C4-2B (cell line): Measurements from ENCODE around the gene PTTG1.

Experiments
- H3K27ac ChIP-seq: fragments of 450-650 bp; 2 replicates; pipeline ENCODE4 v1.5.1; 2017
- ZFX ChIP-seq: fragments of 450-650 bp; IDR thresholded peaks from 2 replicates; pipeline ENCODE4 v1.6.1; 2017
- TF ChIP-seq, protein P1 (sequence below): fragments of 450-650 bp; conservative IDR thresholded peaks from 2 replicates; pipeline ENCODE4 v1.5.1; 2017; ENCODE audit warnings: mild to moderate bottlenecking

PTTG1 gene

DNA sequence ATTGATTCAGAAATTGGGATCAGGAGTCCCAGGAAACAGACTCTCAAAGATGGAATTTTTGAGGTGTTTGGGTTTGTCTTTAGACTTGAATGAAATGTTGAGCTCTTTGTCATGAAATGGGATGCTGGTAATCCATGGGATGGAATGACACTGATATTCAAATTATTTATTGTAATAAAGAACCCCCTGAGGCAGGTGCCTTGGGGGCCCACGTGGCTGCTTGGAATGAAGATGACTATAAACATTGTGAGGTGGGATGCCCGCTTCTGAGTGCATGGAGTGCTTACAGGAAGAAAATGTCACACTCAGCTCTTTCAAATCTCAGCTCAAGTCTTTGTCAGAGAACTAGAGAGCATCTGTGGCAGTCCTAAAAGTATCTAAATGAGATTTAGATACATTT, 41.6 kb upstream of the PTTG1 start:
- no peak overlapping the region for H3K27ac ChIP-seq
- no peak for TF ChIP-seq ZFX
- TF ChIP-seq, protein P1, sequence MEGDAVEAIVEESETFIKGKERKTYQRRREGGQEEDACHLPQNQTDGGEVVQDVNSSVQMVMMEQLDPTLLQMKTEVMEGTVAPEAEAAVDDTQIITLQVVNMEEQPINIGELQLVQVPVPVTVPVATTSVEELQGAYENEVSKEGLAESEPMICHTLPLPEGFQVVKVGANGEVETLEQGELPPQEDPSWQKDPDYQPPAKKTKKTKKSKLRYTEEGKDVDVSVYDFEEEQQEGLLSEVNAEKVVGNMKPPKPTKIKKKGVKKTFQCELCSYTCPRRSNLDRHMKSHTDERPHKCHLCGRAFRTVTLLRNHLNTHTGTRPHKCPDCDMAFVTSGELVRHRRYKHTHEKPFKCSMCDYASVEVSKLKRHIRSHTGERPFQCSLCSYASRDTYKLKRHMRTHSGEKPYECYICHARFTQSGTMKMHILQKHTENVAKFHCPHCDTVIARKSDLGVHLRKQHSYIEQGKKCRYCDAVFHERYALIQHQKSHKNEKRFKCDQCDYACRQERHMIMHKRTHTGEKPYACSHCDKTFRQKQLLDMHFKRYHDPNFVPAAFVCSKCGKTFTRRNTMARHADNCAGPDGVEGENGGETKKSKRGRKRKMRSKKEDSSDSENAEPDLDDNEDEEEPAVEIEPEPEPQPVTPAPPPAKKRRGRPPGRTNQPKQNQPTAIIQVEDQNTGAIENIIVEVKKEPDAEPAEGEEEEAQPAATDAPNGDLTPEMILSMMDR: no peak

DNA sequence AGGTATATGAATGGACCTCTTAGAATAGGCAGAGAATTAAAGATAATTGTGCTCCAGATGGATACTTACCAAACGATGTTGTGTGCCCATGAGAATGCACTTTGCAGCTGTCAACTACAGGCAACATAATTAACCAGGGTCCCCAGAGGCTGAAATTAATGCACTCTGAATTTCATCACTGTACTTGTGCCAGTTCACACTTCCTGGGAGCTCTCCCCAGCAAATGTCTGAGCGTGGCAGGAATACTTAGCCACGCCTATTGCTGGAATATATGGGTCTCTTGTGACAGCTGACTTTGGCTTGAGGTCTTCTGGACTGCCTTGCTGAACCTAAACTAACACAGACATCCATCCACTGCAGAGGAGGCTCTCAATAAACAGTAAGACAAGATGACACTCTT, 39.3 kb upstream of the PTTG1 start:
- H3K27ac ChIP-seq: no peak overlapping the region

DNA sequence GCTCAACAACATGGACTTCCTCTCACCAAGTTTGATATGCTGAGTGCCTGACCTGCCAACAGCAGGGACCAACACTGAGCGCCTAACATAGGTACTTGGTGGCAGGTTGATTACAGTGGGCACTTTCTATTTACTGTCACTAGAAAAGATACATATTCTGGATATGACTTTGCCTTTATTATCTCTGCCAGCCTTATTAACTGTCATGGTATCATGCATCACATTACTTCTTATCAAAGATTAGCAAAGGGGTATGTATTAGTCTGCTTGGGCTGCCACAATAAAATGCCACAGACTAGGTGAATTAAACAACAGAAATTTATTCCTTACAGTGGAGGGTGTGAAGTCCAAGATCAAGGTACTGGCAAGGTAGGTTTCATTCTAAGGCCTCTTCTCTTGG, 37.0 kb upstream of the PTTG1 start:
- H3K27ac ChIP-seq: no peak overlapping the region
- TF ChIP-seq ZFX: no peak
- TF ChIP-seq, protein P1: no peak

More for the DNA sequence above, 39.3 kb upstream of the PTTG1 start:
- TF ChIP-seq, protein P1: no peak
- no peak for TF ChIP-seq ZFX

DNA sequence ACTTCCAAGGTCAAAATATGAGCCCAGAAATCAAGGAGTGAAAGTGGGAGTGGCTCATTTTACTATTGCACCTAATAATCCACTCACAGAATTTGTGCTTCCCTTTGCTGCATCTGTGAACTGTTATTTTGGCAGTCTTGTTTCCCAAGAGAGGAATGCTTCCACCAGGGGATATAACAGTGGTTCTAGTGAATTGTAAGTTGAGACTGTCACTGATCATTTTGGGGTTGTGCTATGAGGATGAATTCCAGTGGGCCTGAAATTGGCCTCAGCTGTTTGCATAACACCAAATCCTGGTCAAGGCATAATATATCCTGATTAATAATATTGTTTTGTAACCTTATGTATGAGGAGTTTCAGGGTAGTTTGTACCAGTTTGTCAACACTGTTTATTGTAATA, 36.2 kb upstream of the PTTG1 start:
- H3K27ac ChIP-seq: no peak overlapping the region
- no peak for TF ChIP-seq ZFX
- TF ChIP-seq, protein P1: no peak

DNA sequence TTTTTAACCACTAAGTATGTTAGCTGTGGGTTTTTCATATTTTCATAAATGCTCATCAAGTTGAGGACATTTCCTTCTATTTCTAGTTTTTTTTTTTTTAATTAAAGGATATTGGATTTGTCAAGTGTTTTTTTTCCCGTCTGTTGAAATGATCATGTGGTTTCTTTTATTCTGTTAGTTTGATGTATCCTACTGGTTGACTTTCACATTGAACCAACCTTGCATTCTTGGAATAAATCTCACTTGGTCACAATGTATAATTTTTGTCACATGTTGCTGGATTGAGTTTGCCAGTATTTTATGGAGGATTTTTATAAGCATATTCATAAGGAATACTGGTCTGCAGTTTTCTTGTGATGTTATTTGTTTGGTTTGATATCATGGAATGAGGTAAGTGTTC, 34.2 kb upstream of the PTTG1 start:
- TF ChIP-seq ZFX: no peak
- TF ChIP-seq, protein P1: no peak
- H3K27ac ChIP-seq: no peak overlapping the region

DNA sequence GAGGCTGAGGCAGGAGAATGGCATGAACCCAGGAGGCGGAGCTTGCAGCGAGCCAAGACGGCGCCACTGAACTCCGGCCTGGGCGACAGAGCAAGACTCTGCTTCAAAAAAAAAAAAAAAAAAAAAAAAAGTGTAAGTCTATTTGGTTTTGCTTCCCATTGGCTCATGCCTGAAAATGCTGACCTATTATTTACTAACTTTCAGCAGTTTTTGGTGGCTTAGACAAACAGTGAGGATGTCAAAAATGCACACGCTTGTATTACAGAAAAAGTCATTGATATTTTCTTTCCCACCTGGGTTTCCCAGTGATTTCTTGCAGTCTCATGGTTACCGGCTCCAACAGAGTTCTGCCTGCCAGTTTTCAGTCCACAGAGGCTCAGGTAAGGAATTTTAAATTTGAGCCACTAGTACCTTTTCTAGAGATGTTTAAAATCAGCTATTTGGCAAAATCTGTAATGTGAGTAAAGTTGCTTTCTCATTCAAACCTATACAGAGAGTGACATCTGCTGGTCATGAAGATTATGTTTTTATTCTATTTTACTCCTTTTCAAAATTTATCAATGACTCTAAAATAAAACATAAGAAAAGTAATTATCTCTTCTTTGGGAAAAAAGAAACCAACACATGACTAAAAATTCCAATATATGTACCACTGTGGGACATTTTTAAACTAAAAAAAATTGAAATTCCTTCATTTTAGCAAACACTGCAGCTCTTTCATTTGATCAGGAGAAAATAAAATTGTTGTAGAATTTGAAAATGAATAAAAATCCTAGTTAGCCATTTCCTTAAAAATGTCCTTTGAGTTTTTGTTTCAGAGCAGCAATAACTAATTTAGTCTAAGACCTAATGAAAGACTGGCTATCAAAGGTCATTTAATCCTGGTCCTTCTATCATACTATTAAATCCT, 30.6 kb upstream of the PTTG1 start:
- no peak for TF ChIP-seq ZFX
- TF ChIP-seq, protein P1: peak; percentile 77
- no peak overlapping the region for H3K27ac ChIP-seq

DNA sequence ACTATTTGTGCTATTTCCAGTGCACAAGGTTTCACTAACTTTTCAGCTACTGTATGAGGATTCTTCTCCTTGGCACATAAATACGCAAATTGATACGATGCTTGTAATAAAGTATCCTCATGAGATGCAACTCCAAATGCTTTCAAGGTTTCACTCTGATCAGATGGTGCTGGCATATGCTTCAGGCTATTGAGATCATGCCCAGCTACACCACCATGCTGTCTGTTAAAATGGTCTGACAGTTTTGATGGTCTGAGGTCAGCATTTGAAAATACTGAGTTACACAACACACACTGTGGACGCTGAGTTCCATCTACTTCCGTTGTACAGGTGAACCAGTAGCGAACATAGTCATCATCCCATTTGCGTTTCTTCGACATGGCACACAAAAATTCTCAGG, 26.5 kb upstream of the PTTG1 start:
- TF ChIP-seq, protein P1: no peak
- no peak for TF ChIP-seq ZFX
- H3K27ac ChIP-seq: no peak overlapping the region
